ENCODE measurements around the gene MYO5A.

MYO5A gene

GRCh38 chr15:52259503-52259902 lies 269.2 kb downstream of the MYO5A start:
- TF ChIP-seq REST (IDR thresholded peaks at IDR 0.05; ENCODE audit: insufficient read depth in 1 of 2, low read depth in 2 of 2, low read length in 2 of 2) (no peak), SIN3A (IDR thresholded peaks at IDR 0.05; ENCODE audit: borderline replicate concordance, insufficient read depth, low read length) (no peak), FOXP2 (optimal IDR thresholded peaks at IDR 0.05; ENCODE audit: borderline replicate concordance, extremely low read depth, extremely low read length, insufficient read depth) (no peak), POLR2AphosphoS5 (IDR thresholded peaks at IDR 0.05; ENCODE audit: low read depth, low read length) (no peak), TAF1 (IDR thresholded peaks at IDR 0.05; ENCODE audit: borderline replicate concordance, insufficient read depth, low read length) (no peak)

- TF ChIP-seq POLR2AphosphoS5 (IDR thresholded peaks at IDR 0.05; ENCODE audit: low read depth, low read length) (no peak), FOXP2 (optimal IDR thresholded peaks at IDR 0.05; ENCODE audit: borderline replicate concordance, extremely low read depth, extremely low read length, insufficient read depth) (no peak), REST (IDR thresholded peaks at IDR 0.05; ENCODE audit: insufficient read depth in 1 of 2, low read depth in 2 of 2, low read length in 2 of 2) (no peak), SIN3A (IDR thresholded peaks at IDR 0.05; ENCODE audit: borderline replicate concordance, insufficient read depth, low read length) (no peak), TAF1 (IDR thresholded peaks at IDR 0.05; ENCODE audit: borderline replicate concordance, insufficient read depth, low read length) (no peak)
Observed at GRCh38 chr15:52258461-52258860, 270.2 kb downstream of the MYO5A start.

GRCh38 chr15:52257734-52258062 lies 271.0 kb downstream of the MYO5A start:
- TF ChIP-seq REST (IDR thresholded peaks at IDR 0.05; ENCODE audit: insufficient read depth in 1 of 2, low read depth in 2 of 2, low read length in 2 of 2) (no peak), FOXP2 (optimal IDR thresholded peaks at IDR 0.05; ENCODE audit: borderline replicate concordance, extremely low read depth, extremely low read length, insufficient read depth) (no peak), SIN3A (IDR thresholded peaks at IDR 0.05; ENCODE audit: borderline replicate concordance, insufficient read depth, low read length) (no peak), POLR2AphosphoS5 (IDR thresholded peaks at IDR 0.05; ENCODE audit: low read depth, low read length) (no peak), TAF1 (IDR thresholded peaks at IDR 0.05; ENCODE audit: borderline replicate concordance, insufficient read depth, low read length) (no peak)

Measured in PFSK-1 (cell line).